K562 treated with DMSO at 1 percent for 24 hours (cell line): ENCODE measurements around the gene CHML. TPM values are rescaled to one million over a fixed set of nuclear protein-coding genes. Genes with fewer than 3 reads are reported as not detected.

Source experiments
- total RNA-seq: library from RNA; unstranded; fragments of 300-600 nt; gene quantifications from 2 replicates; pipeline ENCODE4 v1.2.3, GENCODE V29; 2022; ENCODE audit warnings: low read depth; ENCODE audit not compliant: insufficient read depth

The CHML gene, protein sequence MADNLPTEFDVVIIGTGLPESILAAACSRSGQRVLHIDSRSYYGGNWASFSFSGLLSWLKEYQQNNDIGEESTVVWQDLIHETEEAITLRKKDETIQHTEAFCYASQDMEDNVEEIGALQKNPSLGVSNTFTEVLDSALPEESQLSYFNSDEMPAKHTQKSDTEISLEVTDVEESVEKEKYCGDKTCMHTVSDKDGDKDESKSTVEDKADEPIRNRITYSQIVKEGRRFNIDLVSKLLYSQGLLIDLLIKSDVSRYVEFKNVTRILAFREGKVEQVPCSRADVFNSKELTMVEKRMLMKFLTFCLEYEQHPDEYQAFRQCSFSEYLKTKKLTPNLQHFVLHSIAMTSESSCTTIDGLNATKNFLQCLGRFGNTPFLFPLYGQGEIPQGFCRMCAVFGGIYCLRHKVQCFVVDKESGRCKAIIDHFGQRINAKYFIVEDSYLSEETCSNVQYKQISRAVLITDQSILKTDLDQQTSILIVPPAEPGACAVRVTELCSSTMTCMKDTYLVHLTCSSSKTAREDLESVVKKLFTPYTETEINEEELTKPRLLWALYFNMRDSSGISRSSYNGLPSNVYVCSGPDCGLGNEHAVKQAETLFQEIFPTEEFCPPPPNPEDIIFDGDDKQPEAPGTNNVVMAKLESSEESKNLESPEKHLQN
- total RNA-seq, result 13.0 and 18.7 TPM in 2 replicates

DNA sequence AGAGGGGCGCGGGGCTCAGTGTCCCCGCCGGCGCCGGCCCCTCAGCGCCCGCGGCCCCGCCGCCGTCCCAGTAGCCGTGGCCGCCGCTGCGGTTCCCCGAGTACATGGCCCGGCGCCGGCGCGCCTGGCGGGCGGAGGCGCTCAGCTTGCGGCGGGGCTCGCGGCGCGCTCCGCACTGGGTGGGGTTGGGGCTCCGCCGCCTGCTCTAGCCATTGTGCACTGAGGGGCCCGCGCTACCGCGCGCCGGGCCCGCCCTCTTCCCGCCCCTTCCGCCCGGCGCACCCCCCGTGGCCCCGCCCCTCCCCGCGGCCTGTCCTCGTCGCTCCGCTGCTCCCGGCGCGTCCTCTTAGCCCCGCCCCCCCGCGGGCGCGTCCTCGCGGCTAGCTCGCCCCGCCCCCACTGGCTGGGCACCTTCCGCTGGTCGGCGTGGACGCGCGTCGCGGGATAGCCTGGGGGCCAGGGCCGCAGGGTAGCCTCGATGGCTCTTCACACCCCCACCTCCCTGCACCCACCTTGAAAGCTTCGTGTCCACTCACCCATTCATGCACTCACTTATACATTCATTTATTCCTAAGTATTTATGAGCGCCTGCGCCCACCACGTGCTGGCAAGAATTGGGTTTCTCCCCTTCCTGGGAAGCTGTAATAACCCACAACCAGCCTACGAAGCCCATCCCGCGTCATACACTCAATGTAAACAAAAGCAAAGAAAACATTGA lies at the start of gene CHML, which contains the start of gene OPN3:
CHML (minus strand) TSS at position 221 of the 718 bp plus-strand sequence. CDS start 4,603 bp downstream, outside the sequence.
OPN3 (minus strand) TSS at position 221 of the 718 bp plus-strand sequence; CDS start at position 106, 115 bp downstream.

DNA sequence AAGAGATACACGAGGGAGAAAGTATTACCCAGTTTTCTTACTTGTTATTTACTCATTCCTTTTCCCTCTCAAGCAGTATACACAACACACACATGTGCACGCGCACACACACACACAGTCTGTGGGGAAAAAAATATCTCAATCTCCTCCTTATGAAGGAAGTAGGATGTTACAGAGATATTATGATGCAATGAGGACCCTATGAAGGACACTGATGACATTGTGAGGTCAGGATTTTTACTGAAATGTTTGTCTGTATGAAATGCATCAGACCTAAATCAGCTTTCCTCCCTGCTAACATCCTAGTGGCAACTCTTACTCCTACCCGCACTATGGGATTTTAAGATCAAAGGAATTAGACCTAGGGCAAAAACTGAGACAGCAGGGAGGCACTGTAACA lies 11.8 kb upstream of the CHML start, which contains the start of gene WDR64:
WDR64 (plus strand) TSS at position 270 of the 400 bp plus-strand sequence. CDS start 204 bp downstream, outside the sequence.

Other genes with a start within 250 kb of the CHML start
- 123 and 140 TPM in 2 replicates for gene FH, start 120.6 kb downstream of the CHML start, total RNA-seq
- 0.09 TPM in 1 of 2 replicates, not detected in the other for gene KMO, start 108.0 kb downstream of the CHML start, total RNA-seq
- gene OPN3, start within 50 bp of the CHML start, total RNA-seq, result 35.5 and 42.5 TPM in 2 replicates
- gene WDR64, start 11.9 kb upstream of the CHML start, total RNA-seq, result 0.30 TPM in 1 of 2 replicates, not detected in the other
- 33.7 and 38.0 TPM in 2 replicates for gene EXO1, start 207.8 kb upstream of the CHML start, total RNA-seq